HepG2 (cell line): Measurements from ENCODE around the gene ADD2. TPM values are rescaled to one million over a fixed set of nuclear protein-coding genes. Genes with fewer than 3 reads are reported as not detected.

Source experiments
- ATAC-seq: fragments of 200-7000 bp; cut with Tn5 transposase; 3 replicates; pipeline ENCODE4 v1.9.1; 2020; ENCODE audit warnings: mild to moderate bottlenecking, moderate library complexity
- BruUV-seq: library from RNA; stranded (reverse); fragments of 400-500 nt; replicated peaks from 2 replicates; lab custom pipeline; 2021; lab: Mats Ljungman, UMichigan
- CTCF ChIA-PET: fragments of 300-600 bp; formaldehyde crosslinking; extraction: SDS; loops from one replicate; lab custom pipeline; 2021; ENCODE audit warnings: low total read pairs, inconsistent platforms, low intra/inter-chr PET ratio; lab: Yijun Ruan, JAX
- POLR2A ChIA-PET: fragments of 350-600 bp; sonication (Branson Sonifier 250); formaldehyde crosslinking; loops from one replicate; lab custom pipeline; 2020; ENCODE audit warnings: antibody characterized with exemption, inconsistent platforms; lab: Yijun Ruan, JAX
- DNase-seq: peaks from one replicate; pipeline ENCODE4 v3.0.0-alpha.2; 2015; ENCODE audit warnings: low spot score
- FAIRE-seq: peaks from 3 replicates; lab custom pipeline; 2011; peaks lifted over from hg19 to GRCh38; lab: Jason Lieb, UNC
- H2AFZ ChIP-seq: one replicate; pipeline ENCODE4 v1.6.1; 2011; ENCODE audit warnings: low read length, inconsistent platforms
- H3K27ac ChIP-seq: fragments of 300-600 bp; 3 replicates; pipeline ENCODE4 v1.8.0; 2011; ENCODE audit warnings: mixed run types, mild to moderate bottlenecking, mixed read lengths, low read length, inconsistent platforms; ENCODE audit not compliant: insufficient read depth; ENCODE audit errors: extremely low read length
- H3K27me3 ChIP-seq, 2 experiments: fragments of 200-600 bp in 1 of 2; 2 replicates in 1 of 2; 3 replicates in 1 of 2; pipeline versions ENCODE4 v1.6.0 to v1.8.0; 2011; ENCODE audit warnings: low read length in 2 of 2, mild to moderate bottlenecking in 2 of 2, moderate library complexity in 2 of 2, inconsistent platforms in 1 of 2; ENCODE audit not compliant: insufficient read depth in 2 of 2, control insufficient read depth in 1 of 2
- H3K36me3 ChIP-seq, 2 experiments: fragments of 200-600 bp in 1 of 2; replicated peaks in 1 of 2; 2 replicates in 1 of 2; 3 replicates in 1 of 2; pipeline versions ENCODE4 v1.5.1 to v1.8.0; 2011; ENCODE audit warnings: low read length in 2 of 2, inconsistent platforms in 1 of 2; ENCODE audit not compliant: insufficient read depth in 2 of 2, control insufficient read depth in 1 of 2
- H3K4me1 ChIP-seq: 2 replicates; pipeline ENCODE4 v1.5.1; 2012; ENCODE audit warnings: low read length, inconsistent platforms; ENCODE audit not compliant: insufficient read depth
- H3K4me2 ChIP-seq: 2 replicates; pipeline ENCODE4 v1.6.0; 2011; ENCODE audit warnings: low read depth, low read length, inconsistent platforms
- H3K4me3 ChIP-seq, 3 experiments: fragments of 200-600 bp in 1 of 3; sonication (generic), shearing (Covaris generic) in 1 of 3; replicated peaks in 1 of 3; 2 replicates each; pipeline ENCODE4 v1.5.1; 2011 to 2016; ENCODE audit warnings: low read length in 3 of 3, inconsistent platforms in 2 of 3, low read depth in 2 of 3, mild to moderate bottlenecking in 2 of 3, control low read depth in 1 of 3, mixed read lengths in 1 of 3; ENCODE audit not compliant: insufficient read depth in 1 of 3
- H3K79me2 ChIP-seq: one replicate; pipeline ENCODE4 v1.6.1; 2011; ENCODE audit warnings: low read length, inconsistent platforms; ENCODE audit not compliant: insufficient read depth
- H3K9ac ChIP-seq: 2 replicates; pipeline ENCODE4 v1.6.0; 2011; ENCODE audit warnings: mild to moderate bottlenecking, low read depth, low read length, inconsistent platforms; ENCODE audit not compliant: insufficient read depth
- H3K9me3 ChIP-seq: 2 replicates; pipeline ENCODE4 v1.5.1; 2012; ENCODE audit warnings: mild to moderate bottlenecking, low read length
- H4K20me1 ChIP-seq: 2 replicates; pipeline ENCODE4 v1.6.0; 2011; ENCODE audit warnings: inconsistent platforms, mild to moderate bottlenecking, low read length, moderate library complexity; ENCODE audit not compliant: insufficient read depth
- BCL6 ChIP-seq: IDR thresholded peaks from 2 replicates; pipeline ENCODE4 v1.6.1; 2016; ENCODE audit warnings: missing genetic modification reagents, missing compliant biosample characterization
- CBX2 ChIP-seq, 2 experiments: fragments of 200-600 bp in 1 of 2; sonication (generic); formaldehyde crosslinking in 1 of 2; IDR thresholded peaks; 2 replicates each; pipeline versions ENCODE4 v1.7.0 to v1.8.1; 2018 to 2022; ENCODE audit warnings: low read depth in 2 of 2, low read length in 1 of 2, mild to moderate bottlenecking in 1 of 2, missing genetic modification reagents in 1 of 2
- CERS6 ChIP-seq: sonication (generic); formaldehyde crosslinking; IDR thresholded peaks from 2 replicates; pipeline ENCODE4 v1.5.0; 2020; ENCODE audit warnings: missing genetic modification reagents
- DPF2 ChIP-seq: sonication (generic); formaldehyde crosslinking; IDR thresholded peaks from 2 replicates; pipeline ENCODE4 v1.4.0; 2020; ENCODE audit warnings: mild to moderate bottlenecking, low read depth, missing genetic modification reagents, borderline replicate concordance
- IKZF1 ChIP-seq: fragments of 450-650 bp; IDR thresholded peaks from 2 replicates; pipeline ENCODE4 v1.7.1; 2016
- NR1H2 ChIP-seq: sonication (generic); formaldehyde crosslinking; IDR thresholded peaks from 2 replicates; pipeline ENCODE4 v1.8.1; 2022; ENCODE audit warnings: low read depth, missing genetic modification reagents, borderline replicate concordance
- PHF5A ChIP-seq: IDR thresholded peaks from one replicate; pipeline ENCODE4 v1.6.1; 2018; ENCODE audit warnings: low read depth, missing genetic modification reagents; ENCODE audit not compliant: unreplicated experiment
- RFXANK ChIP-seq: IDR thresholded peaks from 2 replicates; pipeline ENCODE4 v1.6.1; 2016
- SOX13 ChIP-seq, 3 experiments: fragments of 450-650 bp in 1 of 3; sonication (generic) in 1 of 3; formaldehyde crosslinking in 1 of 3; IDR thresholded peaks in 2 of 3; conservative IDR thresholded peaks in 1 of 3; 2 replicates each; pipeline versions ENCODE4 v1.5.0 to v1.6.1; 2016 to 2020; ENCODE audit warnings: antibody characterized with exemption in 1 of 3, mild to moderate bottlenecking in 1 of 3, missing compliant biosample characterization in 1 of 3, missing genetic modification reagents in 1 of 3, moderate library complexity in 1 of 3
- ZBTB33 ChIP-seq: sonication (generic); formaldehyde crosslinking; IDR thresholded peaks from 2 replicates; pipeline ENCODE4 v1.4.0; 2020; ENCODE audit warnings: missing genetic modification reagents
- ZNF333 ChIP-seq: sonication (generic); formaldehyde crosslinking; IDR thresholded peaks from 2 replicates; pipeline ENCODE4 v1.4.0; 2020; ENCODE audit warnings: mild to moderate bottlenecking, missing genetic modification reagents, borderline replicate concordance
- ZNF367 ChIP-seq: sonication (generic); formaldehyde crosslinking; IDR thresholded peaks from 2 replicates; pipeline ENCODE4 v1.4.0; 2020; ENCODE audit warnings: missing genetic modification reagents, borderline replicate concordance
- ZNF552 ChIP-seq: sonication (generic); formaldehyde crosslinking; IDR thresholded peaks from 2 replicates; pipeline ENCODE4 v1.9.0; 2022; ENCODE audit warnings: missing genetic modification reagents, mild to moderate bottlenecking, borderline replicate concordance
- WGBS: methylation state at CpG from one replicate; pipeline ENCODE4 v1.1.6; 2017; ENCODE audit warnings: low lambda C conversion rate; 5-methylcytosine and 5-hydroxymethylcytosine counted together
- in situ Hi-C: cut with HindIII; loops from 2 replicates; pipeline ENCODE4 v1.10.0; 2017; ENCODE audit warnings: low pct_unique_long_range_greater_than_20kb; ENCODE audit not compliant: extremely low pct_ligation_motif_present
- intact Hi-C: fragments of 100-400 bp; cut with micrococcal nuclease; formaldehyde crosslinking; loops from one replicate; pipeline ENCODE4 v1.10.0; 2022; ENCODE audit not compliant: unreplicated experiment
- polyA plus RNA-seq, 8 experiments: library from polyadenylated mRNA; depleted of rRNA in 3 of 8; stranded (reverse) in 7 of 8; unstranded in 1 of 8; fragments of >200 nt; fragmentation: Illumina TruSeq in 4 of 8; extraction: Trizol in 4 of 8; gene quantifications; 2 replicates each; pipeline versions ENCODE4 v1.2.1 to v1.2.3, GENCODE V29; 2011 to 2016; ENCODE audit warnings: low read depth in 4 of 8, missing spikeins in 1 of 8, mixed read lengths in 1 of 8; ENCODE audit not compliant: insufficient read depth in 1 of 8
- total RNA-seq, 5 experiments: library from RNA; depleted of rRNA; stranded (reverse); fragments of >200 nt; fragmentation: Illumina TruSeq; extraction: Trizol; gene quantifications; 2 replicates each; pipeline ENCODE4 v1.2.3, GENCODE V29; 2016; ENCODE audit warnings: low read depth in 1 of 5
- TF ChIP-seq, protein P1 (sequence below): sonication (generic); formaldehyde crosslinking; IDR thresholded peaks from 2 replicates; pipeline ENCODE4 v1.5.1; 2020; ENCODE audit warnings: mild to moderate bottlenecking, missing genetic modification reagents, borderline replicate concordance

The ADD2 gene
- total and polyA plus RNA-seq, 2 of the 13 experiments (the other 11 are each of a cell fraction or from before 2014, with no cell fraction given), result 0.05 to 0.13 TPM

GRCh38 chr2:70659551-70659950 lies 108.4 kb downstream of the ADD2 start:
- CTCF ChIA-PET, result no interaction called here
- Histone ChIP-seq H3K36me3 (no peaks in the 10 kb centered on the region), H3K27me3 (peaks cover 3 to 53% of the 10 kb centered on the region in 2 experiments; a peak in 3 of 5 replicates), H3K4me3 (no peak overlapping the region), H3K79me2 (no peaks in the 10 kb centered on the region), H3K9ac (no peak overlapping the region), H3K9me3 (no peaks in the 10 kb centered on the region), H3K27ac (no peak overlapping the region), H3K4me1 (no peaks in the 10 kb centered on the region), H4K20me1 (no peaks in the 10 kb centered on the region), H2AFZ (no peak overlapping the region), H3K4me2 (no peak overlapping the region)
- 48% methylated on average over 5 of the region's 5 CpGs for WGBS
- DNase-seq (no peak), FAIRE-seq (no peak), ATAC-seq (no peak)
- TF ChIP-seq ZNF367 (CRISPR knock-in tag), result no peak
- TF ChIP-seq IKZF1, result no peak
- no peak for TF ChIP-seq ZBTB33 (CRISPR knock-in tag)
- in situ Hi-C loops (loop anchor here (5.0 to 10.0 kb wide), 2 partner anchors 113 to 205 kb away; no protein-coding TSS in a partner anchor), intact Hi-C loops (loop anchor here (10.0 kb wide), 1 partner anchor 205 kb away; no protein-coding TSS in a partner anchor)
- POLR2A ChIA-PET, result no interaction called here
- no TSS peak for BruUV-seq

- no peak for FAIRE-seq
- no peaks in the 10 kb centered on the region for H3K4me1 ChIP-seq
- no peaks in the 10 kb centered on the region for H3K9me3 ChIP-seq
- intact Hi-C loops, result loop anchor here (10.0 kb wide), 1 partner anchor 206 kb away; no protein-coding TSS in a partner anchor
- no peak overlapping the region for H3K4me2 ChIP-seq
- no peak for DNase-seq
- no peaks in the 10 kb centered on the region for H3K79me2 ChIP-seq
- no peak for ATAC-seq
- ChIA-PET POLR2A (no interaction called here), CTCF (no interaction called here)
- no peak overlapping the region for H3K9ac ChIP-seq
- H3K36me3 ChIP-seq, result no peaks in the 10 kb centered on the region
- H3K27me3 ChIP-seq, result peaks cover 3 to 49% of the 10 kb centered on the region in 2 experiments; a peak in 3 of 5 replicates
- BruUV-seq, result no TSS peak
- in situ Hi-C loops, result loop anchor here (5.0 to 10.0 kb wide), 2 partner anchors 114 to 206 kb away; no protein-coding TSS in a partner anchor
- 0% methylated on average over 2 of the region's 2 CpGs for WGBS
- H4K20me1 ChIP-seq, result no peaks in the 10 kb centered on the region
- H2AFZ ChIP-seq, result no peak overlapping the region
- H3K4me3 ChIP-seq, result no peak overlapping the region
- no peak overlapping the region for H3K27ac ChIP-seq
- TF ChIP-seq ZNF552 (CRISPR knock-in tag), result no peak
- no peak for TF ChIP-seq CBX2 (IDR thresholded peaks at IDR 0.05; ENCODE audit: low read depth, low read length)
- no peak for TF ChIP-seq CBX2 (CRISPR knock-in tag; IDR thresholded peaks at IDR 0.05; ENCODE audit: low read depth)
- TF ChIP-seq BCL6, result no peak
- no peak for TF ChIP-seq DPF2 (CRISPR knock-in tag)
- TF ChIP-seq PHF5A (CRISPR knock-in tag), result no peak
- TF ChIP-seq ZNF333, result no peak
- TF ChIP-seq, protein P1, sequence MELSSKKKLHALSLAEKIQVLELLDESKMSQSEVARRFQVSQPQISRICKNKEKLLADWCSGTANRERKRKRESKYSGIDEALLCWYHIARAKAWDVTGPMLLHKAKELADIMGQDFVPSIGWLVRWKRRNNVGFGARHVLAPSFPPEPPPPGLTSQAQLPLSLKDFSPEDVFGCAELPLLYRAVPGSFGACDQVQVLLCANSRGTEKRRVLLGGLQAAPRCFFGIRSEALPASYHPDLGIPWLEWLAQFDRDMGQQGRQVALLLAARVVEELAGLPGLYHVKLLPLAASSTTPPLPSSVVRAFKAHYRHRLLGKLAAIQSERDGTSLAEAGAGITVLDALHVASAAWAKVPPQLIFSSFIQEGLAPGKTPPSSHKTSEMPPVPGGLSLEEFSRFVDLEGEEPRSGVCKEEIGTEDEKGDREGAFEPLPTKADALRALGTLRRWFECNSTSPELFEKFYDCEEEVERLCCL (CRISPR knock-in tag), result no peak
- TF ChIP-seq SOX13 (IDR thresholded peaks at IDR 0.05), result no peak
- TF ChIP-seq SOX13 (CRISPR knock-in tag; conservative IDR thresholded peaks at IDR 0.05 in 1 of 2, IDR thresholded peaks at IDR 0.05 in 1 of 2), result no peak
- TF ChIP-seq NR1H2 (CRISPR knock-in tag), result no peak
- no peak for TF ChIP-seq RFXANK (CRISPR knock-in tag)
- no peak for TF ChIP-seq CERS6
Observed at GRCh38 chr2:70658476-70658875, 109.5 kb downstream of the ADD2 start.
